GM19397 (cell line): ENCODE results near the gene ULK4.

ENCODE experiments used
- ATAC-seq: cut with Tn5 transposase; IDR thresholded peaks from one replicate; pipeline ENCODE4 v1.9.1; 2021; ENCODE audit warnings: mild to moderate bottlenecking, moderate library complexity; ENCODE audit not compliant: unreplicated experiment

ULK4 gene

GRCh38 chr3:41241161-41241560 lies 720.7 kb downstream of the ULK4 start:
- ATAC-seq = no peak

GRCh38 chr3:41239587-41239986 lies 722.3 kb downstream of the ULK4 start:
- no peak for ATAC-seq

- ATAC-seq = no peak
These were observed 724.0 kb downstream of the ULK4 start for GRCh38 chr3:41237907-41238306.

- ATAC-seq = no peak
These were observed 725.7 kb downstream of the ULK4 start for GRCh38 chr3:41236228-41236627.

- no peak for ATAC-seq
These were observed 726.8 kb downstream of the ULK4 start for GRCh38 chr3:41234823-41235721.

- ATAC-seq = no peak
These were observed 737.6 kb downstream of the ULK4 start for GRCh38 chr3:41224120-41224806.

- ATAC-seq = no peak
These were observed 738.2 kb downstream of the ULK4 start for GRCh38 chr3:41223691-41224090.

- ATAC-seq = no peak
These were observed 738.8 kb downstream of the ULK4 start for GRCh38 chr3:41223078-41223477.

- ATAC-seq = no peak
These were observed 739.4 kb downstream of the ULK4 start for GRCh38 chr3:41222501-41222900.

- ATAC-seq = no peak
These were observed 739.9 kb downstream of the ULK4 start for GRCh38 chr3:41222012-41222411.

DNA sequence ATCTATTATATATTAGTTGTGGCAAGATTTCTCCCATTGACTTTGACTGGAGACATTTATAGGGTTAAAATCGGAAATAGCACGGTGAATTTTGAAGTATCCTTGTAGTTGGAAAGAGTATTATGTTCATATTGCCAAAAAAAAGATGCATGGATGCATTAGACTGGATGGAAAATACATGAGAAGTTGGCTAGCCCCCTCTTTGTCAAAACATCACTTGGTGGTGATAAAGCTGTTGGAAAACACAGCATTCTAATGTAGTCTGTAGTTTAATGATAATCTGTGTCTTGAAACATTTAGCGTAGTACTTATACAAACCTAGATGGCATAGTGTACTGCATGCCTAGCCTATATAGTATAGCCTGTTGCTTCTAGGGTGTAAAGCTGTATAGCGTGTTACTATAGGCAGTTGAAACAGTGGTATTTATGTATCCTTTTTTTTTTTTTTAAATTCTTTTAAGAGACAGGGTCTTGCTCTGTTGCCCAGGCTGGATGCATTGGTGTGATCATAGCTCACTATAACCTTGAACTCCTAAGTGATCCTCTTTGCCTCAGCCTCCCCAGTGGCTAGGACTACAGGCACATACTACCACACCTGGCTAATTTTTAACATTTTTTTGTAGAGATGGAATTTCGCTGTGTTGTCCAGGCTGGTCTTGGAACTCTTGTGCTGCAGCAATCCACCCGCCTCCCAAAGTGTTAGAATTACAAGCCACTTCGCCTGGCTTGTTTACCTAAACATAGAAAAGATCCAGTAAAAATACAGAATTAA lies 740.8 kb downstream of the ULK4 start:
- no peak for ATAC-seq

DNA sequence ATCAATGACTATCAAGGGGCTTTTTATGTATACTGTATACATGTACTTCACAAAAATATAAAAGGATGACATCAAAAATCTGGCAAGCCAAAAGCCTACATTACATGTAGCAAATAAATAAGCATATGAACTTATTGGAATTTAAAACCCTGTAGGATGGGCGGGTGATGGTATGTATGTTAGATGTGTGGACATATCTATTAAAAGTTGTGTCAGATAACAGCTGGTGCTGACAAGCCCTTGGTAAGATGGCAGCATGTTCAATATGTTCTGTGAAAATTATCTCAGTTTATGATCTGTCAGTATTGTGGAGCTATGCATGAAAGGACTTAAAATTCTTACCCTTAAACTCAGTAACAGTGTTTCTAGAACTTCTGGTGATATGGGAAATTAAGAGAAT lies 742.5 kb downstream of the ULK4 start:
- no peak for ATAC-seq

GRCh38 chr3:41216993-41217392 lies 744.9 kb downstream of the ULK4 start:
- ATAC-seq = no peak

- ATAC-seq = no peak
These were observed 745.5 kb downstream of the ULK4 start for GRCh38 chr3:41216422-41216821.

GRCh38 chr3:41213588-41213987 lies 748.3 kb downstream of the ULK4 start:
- ATAC-seq = no peak

GRCh38 chr3:41212088-41212487 lies 749.8 kb downstream of the ULK4 start:
- no peak for ATAC-seq

DNA sequence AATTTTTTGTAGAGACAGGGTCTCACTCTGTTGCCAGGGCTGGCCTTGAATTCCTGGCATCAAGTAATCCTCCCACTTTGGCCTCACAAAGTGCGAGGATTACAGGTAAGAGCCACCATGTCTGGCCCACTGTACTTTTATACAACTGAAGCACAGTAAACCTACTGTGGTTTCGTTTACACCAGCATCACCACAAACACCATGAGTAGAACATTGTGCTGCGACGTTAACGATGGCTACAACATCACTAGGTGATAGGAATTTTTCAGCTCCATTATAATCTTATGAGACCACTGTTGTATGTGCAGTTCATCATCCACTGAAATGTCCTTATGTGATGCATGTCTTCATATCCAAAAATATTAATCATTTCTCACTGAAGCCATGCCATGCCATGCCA lies 750.9 kb downstream of the ULK4 start:
- ATAC-seq = no peak

- no peak for ATAC-seq
These were observed 752.3 kb downstream of the ULK4 start for GRCh38 chr3:41209646-41210045.

DNA sequence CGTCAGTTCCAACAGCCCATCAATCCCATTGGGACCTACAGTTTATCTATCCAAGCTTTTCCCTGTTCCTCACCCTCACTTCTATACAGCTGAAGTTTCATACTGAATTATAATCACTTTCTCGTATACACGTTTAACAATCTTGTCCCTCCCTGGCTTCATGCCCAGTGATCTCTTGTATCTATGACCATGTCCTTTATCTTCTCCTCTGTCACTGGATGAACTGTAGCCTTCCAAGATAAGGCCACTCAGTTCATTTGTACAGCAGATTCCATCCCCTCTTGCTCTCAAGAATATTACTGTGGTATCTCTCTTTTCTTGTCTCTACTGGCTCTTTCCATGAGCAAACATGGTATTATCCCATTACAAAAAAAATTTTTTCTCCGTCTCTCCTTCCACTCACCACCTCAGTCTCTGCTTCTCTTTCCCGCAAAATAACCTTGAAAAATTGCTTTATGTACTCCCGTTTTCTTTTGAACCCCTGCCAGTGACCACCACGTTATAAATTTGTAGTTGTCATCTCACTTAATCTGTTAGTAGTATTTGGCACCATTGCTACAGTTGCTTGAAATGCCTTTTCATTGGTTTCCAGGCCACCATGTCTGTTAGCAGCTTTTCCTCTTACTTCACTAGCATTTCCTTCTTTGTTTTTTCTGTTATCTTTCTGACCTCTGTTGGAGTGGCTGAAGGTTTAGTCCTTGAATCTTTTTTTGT lies 753.2 kb downstream of the ULK4 start:
- no peak for ATAC-seq

DNA sequence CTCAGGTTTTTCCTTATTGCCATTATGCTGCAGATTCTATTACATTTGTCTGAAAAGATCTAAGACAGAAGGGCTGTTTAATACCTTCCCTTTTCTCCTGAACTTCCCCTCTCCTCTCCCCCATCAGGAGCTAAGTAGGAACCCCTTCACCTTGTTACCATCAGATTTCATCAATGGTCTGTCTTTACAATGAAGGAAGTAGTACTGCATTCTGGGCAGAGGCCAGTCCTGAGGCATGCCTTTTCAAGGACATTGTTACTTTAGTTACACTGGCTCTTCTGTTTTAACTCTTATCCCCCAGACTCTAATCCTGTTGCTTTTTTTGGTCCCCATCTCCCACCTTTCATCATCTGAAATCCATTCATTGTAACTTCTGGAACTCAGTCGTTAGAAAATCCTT lies 754.5 kb downstream of the ULK4 start:
- no peak for ATAC-seq

- no peak for ATAC-seq
These were observed 756.3 kb downstream of the ULK4 start for GRCh38 chr3:41205591-41205990.
